ENCODE results near the gene NHSL2. TPM values are rescaled to one million over a fixed set of nuclear protein-coding genes. Genes with fewer than 3 reads are reported as not detected.

The NHSL2 gene
- total RNA-seq, 2 donors from 2014 or later: 5.5 to 9.3 TPM

DNA sequence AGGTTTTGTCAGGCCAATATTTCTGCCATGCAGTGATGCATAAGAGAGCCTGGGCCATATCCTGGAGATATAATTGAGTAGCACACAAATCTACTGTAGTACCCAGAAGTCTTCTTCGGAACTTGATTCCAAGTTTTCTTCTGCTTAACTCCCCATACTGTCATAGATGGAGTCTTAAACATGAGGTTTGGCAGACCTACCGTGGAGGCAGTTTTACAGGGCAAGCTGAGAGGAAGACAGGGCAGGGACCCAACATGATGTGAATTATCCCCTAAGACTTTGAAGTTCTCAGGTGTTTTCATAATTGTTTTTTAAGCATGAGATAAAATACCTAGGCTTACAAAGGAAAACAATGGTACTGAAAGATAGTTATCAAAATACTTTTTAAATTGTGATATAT, 18.2 kb downstream of the NHSL2 start:
- H3K4me3 ChIP-seq: no peak overlapping the region
- no peaks in the 10 kb centered on the region for H3K27me3 ChIP-seq

DNA sequence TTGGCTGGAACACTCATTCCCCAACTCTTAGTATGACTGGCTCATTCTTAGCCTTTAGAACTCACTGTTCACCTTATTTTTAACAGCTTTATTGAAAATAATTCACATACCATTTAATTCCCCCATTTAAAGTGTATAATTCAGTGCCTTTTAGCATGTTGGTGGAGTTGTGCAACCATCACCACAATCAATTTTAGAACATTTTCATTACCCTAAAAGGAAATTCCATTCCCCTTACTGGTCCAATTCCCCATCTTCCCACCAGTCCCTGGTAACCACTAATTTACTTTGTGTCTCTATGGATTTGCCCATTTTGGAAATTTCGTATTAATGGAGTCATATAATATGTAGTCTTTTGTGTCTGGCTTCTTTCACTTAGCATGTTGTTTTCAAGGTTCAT, 19.7 kb downstream of the NHSL2 start:
- H3K27me3 ChIP-seq: no peaks in the 10 kb centered on the region
- TF ChIP-seq, protein P1, sequence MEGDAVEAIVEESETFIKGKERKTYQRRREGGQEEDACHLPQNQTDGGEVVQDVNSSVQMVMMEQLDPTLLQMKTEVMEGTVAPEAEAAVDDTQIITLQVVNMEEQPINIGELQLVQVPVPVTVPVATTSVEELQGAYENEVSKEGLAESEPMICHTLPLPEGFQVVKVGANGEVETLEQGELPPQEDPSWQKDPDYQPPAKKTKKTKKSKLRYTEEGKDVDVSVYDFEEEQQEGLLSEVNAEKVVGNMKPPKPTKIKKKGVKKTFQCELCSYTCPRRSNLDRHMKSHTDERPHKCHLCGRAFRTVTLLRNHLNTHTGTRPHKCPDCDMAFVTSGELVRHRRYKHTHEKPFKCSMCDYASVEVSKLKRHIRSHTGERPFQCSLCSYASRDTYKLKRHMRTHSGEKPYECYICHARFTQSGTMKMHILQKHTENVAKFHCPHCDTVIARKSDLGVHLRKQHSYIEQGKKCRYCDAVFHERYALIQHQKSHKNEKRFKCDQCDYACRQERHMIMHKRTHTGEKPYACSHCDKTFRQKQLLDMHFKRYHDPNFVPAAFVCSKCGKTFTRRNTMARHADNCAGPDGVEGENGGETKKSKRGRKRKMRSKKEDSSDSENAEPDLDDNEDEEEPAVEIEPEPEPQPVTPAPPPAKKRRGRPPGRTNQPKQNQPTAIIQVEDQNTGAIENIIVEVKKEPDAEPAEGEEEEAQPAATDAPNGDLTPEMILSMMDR (IDR thresholded peaks at IDR 0.05): no peak
- H3K36me3 ChIP-seq: no peaks in the 10 kb centered on the region
- peaks cover 0 to 4% of the 10 kb centered on the region in 2 donors for H3K9me3 ChIP-seq
- no peaks in the 10 kb centered on the region for H3K4me1 ChIP-seq
- no peak overlapping the region for H3K27ac ChIP-seq
- no peak for DNase-seq (ENCODE audit: low spot score)
- H3K4me3 ChIP-seq: no peak overlapping the region

More for the DNA sequence above, 18.2 kb downstream of the NHSL2 start:
- H3K9me3 ChIP-seq: peaks cover 0 to 4% of the 10 kb centered on the region in 2 donors
- no peaks in the 10 kb centered on the region for H3K36me3 ChIP-seq
- H3K27ac ChIP-seq: no peak overlapping the region
- H3K4me1 ChIP-seq: no peaks in the 10 kb centered on the region
- DNase-seq (ENCODE audit: low spot score): no peak
- TF ChIP-seq, protein P1 (IDR thresholded peaks at IDR 0.05): no peak

DNA sequence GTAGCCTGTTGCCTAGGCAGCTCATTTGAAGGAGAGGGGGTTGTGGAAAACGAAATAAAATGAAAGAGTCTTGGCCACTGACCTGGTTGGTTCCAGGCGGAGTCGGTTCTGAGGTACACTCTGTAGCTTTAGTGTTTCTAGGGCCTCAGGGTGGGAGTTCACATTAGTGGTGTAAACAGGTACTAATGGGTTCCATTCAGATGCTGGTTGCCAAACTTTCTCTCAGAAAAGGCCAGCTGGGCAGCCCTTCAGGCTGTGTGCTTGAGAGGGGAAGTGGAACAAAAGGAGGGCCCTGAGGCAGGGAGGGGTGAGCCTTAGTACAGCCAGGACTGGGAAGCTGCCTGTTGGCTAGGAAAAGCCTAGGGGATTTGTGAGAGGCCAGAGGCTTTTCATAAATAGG, 24.8 kb downstream of the NHSL2 start:
- no peak overlapping the region for H3K27ac ChIP-seq
- TF ChIP-seq, protein P1 (IDR thresholded peaks at IDR 0.05): no peak
- peaks cover 0 to 2% of the 10 kb centered on the region in 2 donors for H3K9me3 ChIP-seq
- no peaks in the 10 kb centered on the region for H3K36me3 ChIP-seq
- DNase-seq (ENCODE audit: low spot score): peak; percentile 65
- no peak overlapping the region for H3K4me3 ChIP-seq
- no peaks in the 10 kb centered on the region for H3K4me1 ChIP-seq
- no peaks in the 10 kb centered on the region for H3K27me3 ChIP-seq

DNA sequence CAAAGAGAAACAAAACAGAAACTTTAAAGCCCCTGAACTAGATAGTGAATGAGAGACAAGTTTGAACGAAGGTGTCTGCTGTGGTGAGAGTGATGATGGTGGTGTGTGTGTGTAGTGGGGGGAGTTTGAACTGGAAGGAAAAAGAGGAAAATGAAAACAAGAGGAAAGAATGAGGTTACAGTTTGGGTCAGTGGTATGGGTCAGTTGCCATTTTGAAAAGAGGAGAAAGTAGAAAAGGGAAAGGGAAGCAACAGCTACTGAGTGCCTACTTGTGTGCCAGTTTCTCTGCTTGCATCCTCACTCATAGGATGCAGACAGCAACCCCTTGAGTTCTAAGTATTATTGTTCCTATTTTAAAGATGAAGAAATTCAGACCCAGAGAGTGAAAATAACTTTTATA, 26.0 kb downstream of the NHSL2 start:
- no peak overlapping the region for H3K4me3 ChIP-seq
- no peak overlapping the region for H3K27ac ChIP-seq
- H3K27me3 ChIP-seq: no peaks in the 10 kb centered on the region
- H3K4me1 ChIP-seq: no peaks in the 10 kb centered on the region
- TF ChIP-seq, protein P1 (IDR thresholded peaks at IDR 0.05): no peak
- no peak for DNase-seq (ENCODE audit: low spot score)
- no peaks in the 10 kb centered on the region for H3K9me3 ChIP-seq
- H3K36me3 ChIP-seq: no peaks in the 10 kb centered on the region

DNA sequence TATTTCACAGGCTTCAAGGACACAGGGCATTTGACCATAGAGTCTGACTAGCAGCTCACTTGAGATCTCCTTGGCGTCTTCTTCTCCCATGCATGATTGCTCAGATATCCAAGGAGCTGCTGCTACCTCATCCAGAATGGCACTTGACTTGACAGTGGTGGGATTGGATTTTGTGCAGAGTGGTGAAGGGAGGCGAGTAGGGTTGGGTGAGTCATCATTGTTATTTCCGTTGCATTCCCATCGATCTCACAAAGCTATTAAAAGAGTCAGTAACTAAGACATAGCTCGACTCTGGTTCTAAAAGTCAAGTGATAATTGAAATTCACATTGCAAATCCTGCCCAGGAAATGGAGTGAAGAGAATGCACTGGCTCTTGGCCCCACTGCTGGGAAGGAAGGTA, 27.7 kb downstream of the NHSL2 start:
- TF ChIP-seq, protein P1 (IDR thresholded peaks at IDR 0.05): no peak
- H3K9me3 ChIP-seq: no peaks in the 10 kb centered on the region
- H3K27me3 ChIP-seq: no peaks in the 10 kb centered on the region
- H3K36me3 ChIP-seq: no peaks in the 10 kb centered on the region
- no peaks in the 10 kb centered on the region for H3K4me1 ChIP-seq
- DNase-seq (ENCODE audit: low spot score): no peak
- no peak overlapping the region for H3K4me3 ChIP-seq
- H3K27ac ChIP-seq: no peak overlapping the region

DNA sequence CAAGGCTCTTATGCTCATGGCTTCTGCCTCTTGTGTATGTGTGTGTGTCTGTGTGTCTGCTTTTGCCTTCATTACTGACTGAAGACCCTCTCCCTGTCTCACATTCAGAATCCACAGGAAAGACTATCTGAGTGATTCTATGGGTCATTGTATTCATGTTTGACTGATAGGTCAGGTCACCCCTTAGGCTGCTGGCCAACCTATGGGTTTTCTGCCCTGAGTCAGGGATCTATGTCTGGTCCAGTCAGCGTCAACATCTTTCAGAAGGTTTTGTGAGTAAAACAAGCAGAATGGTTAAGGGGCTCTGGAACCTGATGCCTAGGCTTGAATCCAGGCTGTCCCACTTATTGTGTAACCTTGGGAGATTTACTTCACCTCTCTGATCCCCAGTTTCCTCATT, 30.5 kb downstream of the NHSL2 start:
- H3K27me3 ChIP-seq: no peaks in the 10 kb centered on the region
- H3K36me3 ChIP-seq: no peaks in the 10 kb centered on the region
- H3K9me3 ChIP-seq: no peaks in the 10 kb centered on the region
- H3K4me1 ChIP-seq: no peaks in the 10 kb centered on the region
- DNase-seq (ENCODE audit: low spot score): no peak
- peak overlapping the region in 1 of 2 donors; percentile 15 for H3K27ac ChIP-seq
- H3K4me3 ChIP-seq: no peak overlapping the region
- TF ChIP-seq, protein P1 (IDR thresholded peaks at IDR 0.05): no peak
